WERI-Rb-1 (cell line): ENCODE data around the gene TEP1.
A peak's percentile ranks its signal among the peaks of the same experiment; 100 is the strongest.

Source experiments
- DNase-seq: peaks from one replicate; pipeline ENCODE4 v3.0.0-alpha.2; 2020
- H3K27ac ChIP-seq: fragments of 250-450 bp; sonication (Bioruptor Pico); 2 replicates; pipeline ENCODE4 v1.5.1; 2020; ENCODE audit warnings: mild to moderate bottlenecking, moderate library complexity
- H3K27me3 ChIP-seq: fragments of 250-450 bp; sonication (Bioruptor Pico); 2 replicates; pipeline ENCODE4 v1.5.1; 2021; ENCODE audit warnings: mild to moderate bottlenecking, low read depth, moderate library complexity; ENCODE audit not compliant: insufficient read depth, severe bottlenecking
- H3K36me3 ChIP-seq: fragments of 250-450 bp; sonication (Bioruptor Pico); 2 replicates; pipeline ENCODE4 v1.5.1; 2020; ENCODE audit warnings: mild to moderate bottlenecking, moderate library complexity
- H3K4me3 ChIP-seq: 2 replicates; pipeline ENCODE4 v1.5.1; 2011; ENCODE audit warnings: low read depth, mild to moderate bottlenecking, control low read depth, low read length
- H3K9me3 ChIP-seq: fragments of 250-450 bp; sonication (Bioruptor Pico); 2 replicates; pipeline ENCODE4 v1.5.1; 2021; ENCODE audit warnings: mild to moderate bottlenecking, moderate library complexity; ENCODE audit not compliant: severe bottlenecking
- TF ChIP-seq, protein P1 (sequence below): IDR thresholded peaks from 2 replicates; pipeline ENCODE4 v1.5.1; 2011; ENCODE audit warnings: low read depth, mild to moderate bottlenecking, control low read depth, inconsistent platforms, low read length

The TEP1 gene

DNA sequence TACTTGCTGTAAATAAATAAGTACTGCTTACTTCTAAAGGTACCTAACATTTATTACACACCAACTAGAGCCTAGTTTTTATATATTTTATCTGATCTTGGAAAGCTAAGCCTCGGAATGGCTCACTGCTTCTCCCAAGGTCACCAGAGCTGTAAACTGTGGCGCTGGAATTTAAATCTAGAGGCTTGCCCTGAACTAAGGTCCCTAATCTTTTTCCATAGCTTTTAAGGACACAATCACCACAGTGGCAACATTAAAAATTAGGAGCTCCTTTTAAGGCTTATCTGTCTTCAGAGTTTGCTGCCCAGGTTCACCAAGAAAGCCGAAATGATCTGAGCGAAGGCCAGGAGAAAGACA, 80.9 kb downstream of the TEP1 start:
- DNase-seq: no peak
- H3K36me3 ChIP-seq: peaks cover 9% of the 10 kb centered on the region
- H3K9me3 ChIP-seq: no peaks in the 10 kb centered on the region
- TF ChIP-seq, protein P1, sequence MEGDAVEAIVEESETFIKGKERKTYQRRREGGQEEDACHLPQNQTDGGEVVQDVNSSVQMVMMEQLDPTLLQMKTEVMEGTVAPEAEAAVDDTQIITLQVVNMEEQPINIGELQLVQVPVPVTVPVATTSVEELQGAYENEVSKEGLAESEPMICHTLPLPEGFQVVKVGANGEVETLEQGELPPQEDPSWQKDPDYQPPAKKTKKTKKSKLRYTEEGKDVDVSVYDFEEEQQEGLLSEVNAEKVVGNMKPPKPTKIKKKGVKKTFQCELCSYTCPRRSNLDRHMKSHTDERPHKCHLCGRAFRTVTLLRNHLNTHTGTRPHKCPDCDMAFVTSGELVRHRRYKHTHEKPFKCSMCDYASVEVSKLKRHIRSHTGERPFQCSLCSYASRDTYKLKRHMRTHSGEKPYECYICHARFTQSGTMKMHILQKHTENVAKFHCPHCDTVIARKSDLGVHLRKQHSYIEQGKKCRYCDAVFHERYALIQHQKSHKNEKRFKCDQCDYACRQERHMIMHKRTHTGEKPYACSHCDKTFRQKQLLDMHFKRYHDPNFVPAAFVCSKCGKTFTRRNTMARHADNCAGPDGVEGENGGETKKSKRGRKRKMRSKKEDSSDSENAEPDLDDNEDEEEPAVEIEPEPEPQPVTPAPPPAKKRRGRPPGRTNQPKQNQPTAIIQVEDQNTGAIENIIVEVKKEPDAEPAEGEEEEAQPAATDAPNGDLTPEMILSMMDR: no peak
- H3K27ac ChIP-seq: peak overlapping the region; percentile 81
- H3K27me3 ChIP-seq: no peaks in the 10 kb centered on the region
- peak overlapping the region; percentile 71 for H3K4me3 ChIP-seq

- no peak overlapping the region for H3K27ac ChIP-seq
Observed at GRCh38 chr14:20331053-20331613, 82.2 kb downstream of the TEP1 start.

GRCh38 chr14:20329355-20329754, 83.9 kb downstream of the TEP1 start:
- Histone ChIP-seq H3K9me3 (no peaks in the 10 kb centered on the region), H3K27ac (no peak overlapping the region), H3K4me3 (no peak overlapping the region), H3K27me3 (no peaks in the 10 kb centered on the region), H3K36me3 (peaks cover 32% of the 10 kb centered on the region)
- no peak for DNase-seq
- TF ChIP-seq, protein P1: no peak

More at GRCh38 chr14:20331053-20331613, 82.2 kb downstream of the TEP1 start:
- no peak for DNase-seq
- Histone ChIP-seq H3K27me3 (no peaks in the 10 kb centered on the region), H3K4me3 (no peak overlapping the region), H3K9me3 (no peaks in the 10 kb centered on the region), H3K36me3 (peaks cover 16% of the 10 kb centered on the region)
- TF ChIP-seq, protein P1: no peak

GRCh38 chr14:20328705-20329104, 84.6 kb downstream of the TEP1 start:
- TF ChIP-seq, protein P1: no peak
- no peaks in the 10 kb centered on the region for H3K9me3 ChIP-seq
- no peaks in the 10 kb centered on the region for H3K27me3 ChIP-seq
- H3K27ac ChIP-seq: no peak overlapping the region
- DNase-seq: no peak
- no peak overlapping the region for H3K4me3 ChIP-seq
- peaks cover 38% of the 10 kb centered on the region for H3K36me3 ChIP-seq

GRCh38 chr14:20327005-20327869, 86.1 kb downstream of the TEP1 start:
- no peaks in the 10 kb centered on the region for H3K9me3 ChIP-seq
- no peak overlapping the region for H3K27ac ChIP-seq
- peaks cover 44% of the 10 kb centered on the region for H3K36me3 ChIP-seq
- TF ChIP-seq, protein P1: peak; percentile 27; the same call in 1 of the 2 replicates
- no peaks in the 10 kb centered on the region for H3K27me3 ChIP-seq
- no peak overlapping the region for H3K4me3 ChIP-seq
- no peak for DNase-seq

- TF ChIP-seq, protein P1: no peak
- Histone ChIP-seq H3K9me3 (no peaks in the 10 kb centered on the region), H3K4me3 (no peak overlapping the region), H3K27ac (no peak overlapping the region), H3K36me3 (peaks cover 74% of the 10 kb centered on the region), H3K27me3 (no peaks in the 10 kb centered on the region)
- DNase-seq: no peak
Observed at GRCh38 chr14:20317720-20318119, 95.6 kb downstream of the TEP1 start.
